PFSK-1 (cell line): ENCODE measurements around the gene DNAH10.

ENCODE experiments used
- POLR2AphosphoS5 ChIP-seq: IDR thresholded peaks from 2 replicates; pipeline ENCODE4 v1.6.1; 2012; ENCODE audit warnings: low read depth, mild to moderate bottlenecking, control low read depth, low read length, moderate library complexity
- REST ChIP-seq, 2 experiments: IDR thresholded peaks; 2 replicates each; pipeline versions ENCODE4 v1.6.1 to v1.8.0; 2011 to 2012; ENCODE audit warnings: low read depth in 2 of 2, low read length in 2 of 2, control low read depth in 1 of 2, inconsistent platforms in 1 of 2, mild to moderate bottlenecking in 1 of 2, moderate library complexity in 1 of 2; ENCODE audit not compliant: insufficient read depth in 1 of 2
- TAF1 ChIP-seq: IDR thresholded peaks from 2 replicates; pipeline ENCODE4 v1.6.1; 2012; ENCODE audit warnings: low read length, control low read depth, borderline replicate concordance; ENCODE audit not compliant: insufficient read depth

- TF ChIP-seq REST (IDR thresholded peaks at IDR 0.05; ENCODE audit: insufficient read depth in 1 of 2, low read depth in 2 of 2, low read length in 2 of 2): no peak
- TF ChIP-seq TAF1: no peak
- TF ChIP-seq POLR2AphosphoS5: no peak
Measured at GRCh38 chr12:123971449-123971769, 209.3 kb downstream of the DNAH10 start.
